Activated naive CD4-positive, alpha-beta T cell treated with anti-CD3 and anti-CD28 coated beads, Interleukin-2, amount 10 ng/mL, durations not matched to agents 7 days and 5 days (primary cell): ENCODE measurements around the gene PACRG.

ENCODE experiments used
- CTCF ChIA-PET: fragments of 350-600 bp; sonication (Branson Sonifier 250); formaldehyde crosslinking; loops from one replicate; lab custom pipeline; 2021; ENCODE audit warnings: antibody characterized with exemption; lab: Charles Lee
- DNase-seq: peaks from one replicate; pipeline ENCODE4 v3.0.0-alpha.2; 2020
- H3K27ac Mint-ChIP-seq: one replicate; pipeline ENCODE4 v1.8.0; 2021; ENCODE audit warnings: mild to moderate bottlenecking, moderate library complexity, mixed read lengths
- H3K27me3 Mint-ChIP-seq: one replicate; pipeline ENCODE4 v1.8.0; 2021; ENCODE audit warnings: mild to moderate bottlenecking, mixed read lengths
- H3K36me3 Mint-ChIP-seq: one replicate; pipeline ENCODE4 v1.8.0; 2021; ENCODE audit warnings: mixed read lengths
- H3K4me1 Mint-ChIP-seq: one replicate; pipeline ENCODE4 v1.8.0; 2021; ENCODE audit warnings: mixed read lengths
- H3K4me3 Mint-ChIP-seq: one replicate; pipeline ENCODE4 v1.8.0; 2021; ENCODE audit warnings: mild to moderate bottlenecking, moderate library complexity, mixed read lengths
- H3K9me3 Mint-ChIP-seq: one replicate; pipeline ENCODE4 v1.8.0; 2021; ENCODE audit warnings: mixed read lengths

The PACRG gene

GRCh38 chr6:162778603-162779002, 50.8 kb downstream of the PACRG start:
- Mint-ChIP-seq H3K9me3 (peaks cover 2% of the 10 kb centered on the region), H3K4me1 (no peaks in the 10 kb centered on the region), H3K27ac (no peak overlapping the region), H3K4me3 (no peak overlapping the region), H3K27me3 (no peaks in the 10 kb centered on the region), H3K36me3 (no peaks in the 10 kb centered on the region)
- DNase-seq = no peak
- CTCF ChIA-PET = no interaction called here

- Mint-ChIP-seq H3K4me3 (no peak overlapping the region), H3K27ac (no peak overlapping the region), H3K9me3 (peaks cover 3% of the 10 kb centered on the region), H3K36me3 (no peaks in the 10 kb centered on the region), H3K27me3 (no peaks in the 10 kb centered on the region), H3K4me1 (no peaks in the 10 kb centered on the region)
- CTCF ChIA-PET = no interaction called here
- DNase-seq = no peak
These were observed 58.0 kb downstream of the PACRG start for GRCh38 chr6:162785632-162786242.

DNA sequence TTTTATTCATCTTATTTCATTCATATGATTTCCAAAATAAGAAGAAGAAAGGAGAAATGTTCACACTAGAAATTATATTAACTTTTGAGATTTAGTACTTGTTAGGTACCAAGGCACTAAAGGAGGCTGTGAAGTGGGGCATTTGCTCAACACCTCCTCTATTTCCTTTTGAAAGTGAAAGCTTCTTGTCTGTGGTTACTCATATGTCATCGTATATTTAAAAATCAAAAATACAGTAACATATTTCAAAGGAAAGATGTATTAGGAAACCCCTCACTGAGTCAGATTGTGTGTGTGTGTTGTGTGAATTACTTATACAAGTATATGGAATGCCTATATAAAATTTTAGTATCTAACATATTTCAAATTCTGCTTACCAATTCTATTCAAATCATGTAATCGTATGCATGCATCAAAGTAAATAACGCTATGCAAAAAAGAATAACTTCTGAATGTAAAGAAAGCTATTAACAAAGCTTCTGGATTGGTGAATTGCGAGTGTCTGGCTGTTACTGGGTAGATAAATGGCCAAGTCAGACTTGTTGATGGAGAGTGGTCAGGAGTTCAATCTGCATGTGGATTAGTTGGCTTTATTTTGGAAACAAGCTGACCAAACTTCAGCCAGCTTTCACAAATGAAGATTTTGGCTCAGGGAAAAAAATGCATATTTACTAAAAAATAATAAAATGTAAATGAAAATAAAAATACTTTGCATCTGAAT, 70.9 kb downstream of the PACRG start:
- CTCF ChIA-PET = no interaction called here
- H3K4me1 Mint-ChIP-seq = peaks cover 10% of the 10 kb centered on the region
- H3K36me3 Mint-ChIP-seq = no peaks in the 10 kb centered on the region
- DNase-seq = no peak
- H3K9me3 Mint-ChIP-seq = peaks cover 1% of the 10 kb centered on the region
- H3K27ac Mint-ChIP-seq = no peak overlapping the region
- H3K27me3 Mint-ChIP-seq = no peaks in the 10 kb centered on the region
- H3K4me3 Mint-ChIP-seq = no peak overlapping the region

DNA sequence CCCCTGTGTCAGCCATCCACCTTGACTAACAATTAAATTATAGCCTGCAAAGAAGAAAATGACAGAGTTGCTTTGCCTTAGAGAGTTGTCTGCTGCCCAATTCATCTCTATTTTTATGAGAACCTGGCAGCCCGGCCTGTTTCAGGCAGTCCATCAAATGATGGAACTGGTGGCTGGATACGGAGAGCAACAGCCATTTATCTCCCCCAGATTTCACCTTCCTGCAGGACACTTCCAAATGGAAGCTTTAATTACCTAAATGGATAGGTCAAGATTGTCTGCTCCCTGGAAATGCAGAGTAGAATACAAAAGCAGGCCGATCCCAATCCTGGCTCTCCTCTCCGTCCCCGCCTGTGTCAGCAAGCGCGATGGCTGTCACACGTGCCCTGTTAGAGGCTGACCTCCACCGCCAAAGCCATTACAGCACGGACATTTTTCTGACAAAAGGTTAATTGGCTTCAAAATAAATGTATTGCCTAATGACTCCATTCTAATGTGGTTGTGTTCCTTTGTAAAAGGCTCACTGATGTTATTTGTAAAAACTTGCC, 86.7 kb downstream of the PACRG start:
- no peak overlapping the region for H3K27ac Mint-ChIP-seq
- H3K36me3 Mint-ChIP-seq = no peaks in the 10 kb centered on the region
- CTCF ChIA-PET = no interaction called here
- H3K4me1 Mint-ChIP-seq = no peaks in the 10 kb centered on the region
- H3K27me3 Mint-ChIP-seq = no peaks in the 10 kb centered on the region
- no peak overlapping the region for H3K4me3 Mint-ChIP-seq
- H3K9me3 Mint-ChIP-seq = no peaks in the 10 kb centered on the region
- DNase-seq = no peak

- Mint-ChIP-seq H3K4me3 (no peak overlapping the region), H3K9me3 (no peaks in the 10 kb centered on the region), H3K4me1 (no peaks in the 10 kb centered on the region), H3K27me3 (no peaks in the 10 kb centered on the region), H3K36me3 (no peaks in the 10 kb centered on the region), H3K27ac (no peak overlapping the region)
- no peak for DNase-seq
- CTCF ChIA-PET = no interaction called here
These were observed 89.4 kb downstream of the PACRG start for GRCh38 chr6:162817196-162817595.

DNA sequence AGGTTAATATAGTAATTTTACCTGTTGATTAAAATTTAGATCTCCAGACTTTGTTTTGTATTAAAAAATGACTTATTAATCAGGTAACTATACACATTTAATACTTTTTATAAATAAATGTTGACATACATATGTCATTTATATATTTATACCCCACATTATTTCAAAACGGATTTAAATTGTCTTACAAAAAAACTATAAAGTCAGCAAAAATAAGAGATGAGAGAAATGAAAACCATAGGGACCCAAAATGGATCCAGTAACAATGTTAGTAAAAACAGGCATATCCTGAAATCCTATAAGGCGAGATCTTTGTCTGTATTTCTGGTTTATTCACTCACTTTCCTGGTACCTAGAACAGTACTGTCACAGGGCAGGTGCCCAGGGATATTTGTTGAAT, 91.5 kb downstream of the PACRG start:
- Mint-ChIP-seq H3K9me3 (peaks cover under 1% of the 10 kb centered on the region), H3K27ac (no peak overlapping the region), H3K36me3 (no peaks in the 10 kb centered on the region), H3K27me3 (no peaks in the 10 kb centered on the region), H3K4me1 (no peaks in the 10 kb centered on the region), H3K4me3 (no peak overlapping the region)
- CTCF ChIA-PET = no interaction called here
- no peak for DNase-seq

- H3K36me3 Mint-ChIP-seq = no peaks in the 10 kb centered on the region
- no peaks in the 10 kb centered on the region for H3K27me3 Mint-ChIP-seq
- CTCF ChIA-PET = no interaction called here
- H3K27ac Mint-ChIP-seq = no peak overlapping the region
- peaks cover 2% of the 10 kb centered on the region for H3K9me3 Mint-ChIP-seq
- no peak overlapping the region for H3K4me3 Mint-ChIP-seq
- no peaks in the 10 kb centered on the region for H3K4me1 Mint-ChIP-seq
- no peak for DNase-seq
These were observed 93.3 kb downstream of the PACRG start for GRCh38 chr6:162821102-162821501.

DNA sequence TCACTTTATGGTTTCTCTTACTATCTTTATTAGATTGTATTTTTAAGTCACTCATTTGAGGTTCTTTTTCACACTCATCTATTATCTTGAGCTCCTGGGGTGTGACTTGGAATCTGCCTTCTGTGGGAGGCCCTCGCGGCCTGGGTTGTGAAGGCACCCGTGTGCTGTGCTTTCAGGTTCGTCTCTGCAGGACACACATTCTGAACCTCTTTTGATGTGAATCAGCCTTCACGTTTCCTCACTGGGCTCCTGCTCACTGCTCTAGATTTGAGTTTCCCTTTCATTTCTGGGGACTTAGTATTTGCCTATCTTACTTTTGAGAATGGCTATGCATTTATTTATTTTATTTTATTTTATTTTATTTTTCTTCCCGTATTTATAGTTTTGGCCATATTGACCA, 97.8 kb downstream of the PACRG start:
- H3K27ac Mint-ChIP-seq = no peak overlapping the region
- no peaks in the 10 kb centered on the region for H3K36me3 Mint-ChIP-seq
- H3K27me3 Mint-ChIP-seq = no peaks in the 10 kb centered on the region
- H3K4me3 Mint-ChIP-seq = no peak overlapping the region
- H3K9me3 Mint-ChIP-seq = peaks cover 2% of the 10 kb centered on the region
- CTCF ChIA-PET = no interaction called here
- no peak for DNase-seq
- peaks cover 11% of the 10 kb centered on the region for H3K4me1 Mint-ChIP-seq

- Mint-ChIP-seq H3K36me3 (no peaks in the 10 kb centered on the region), H3K27me3 (no peaks in the 10 kb centered on the region), H3K27ac (no peak overlapping the region), H3K4me1 (peaks cover 11% of the 10 kb centered on the region), H3K9me3 (peaks cover 2% of the 10 kb centered on the region), H3K4me3 (no peak overlapping the region)
- CTCF ChIA-PET = no interaction called here
- no peak for DNase-seq
These were observed 101.4 kb downstream of the PACRG start for GRCh38 chr6:162829013-162829742.

DNA sequence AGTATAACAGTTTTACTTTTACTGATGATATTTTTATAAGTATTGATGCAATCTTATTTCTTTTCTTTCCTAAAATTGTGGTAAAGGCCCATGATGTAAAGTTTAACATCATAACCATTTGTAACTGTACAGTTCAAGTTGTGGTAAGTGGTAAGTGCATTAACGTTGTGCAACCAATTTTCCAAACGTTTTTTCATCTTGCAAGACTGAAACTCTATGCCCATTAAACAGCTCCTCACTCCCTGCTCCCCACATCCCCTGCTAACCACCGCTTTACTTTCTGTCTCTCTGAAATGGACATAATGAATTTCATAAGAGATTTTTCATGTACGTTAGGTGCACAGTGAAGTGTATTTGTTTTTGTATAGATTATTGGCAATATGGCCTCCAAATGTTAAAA, 106.0 kb downstream of the PACRG start:
- Mint-ChIP-seq H3K4me3 (no peak overlapping the region), H3K4me1 (peaks cover 11% of the 10 kb centered on the region), H3K27ac (no peak overlapping the region), H3K27me3 (no peaks in the 10 kb centered on the region), H3K9me3 (no peaks in the 10 kb centered on the region), H3K36me3 (no peaks in the 10 kb centered on the region)
- no peak for DNase-seq
- CTCF ChIA-PET = no interaction called here

- CTCF ChIA-PET = interaction anchor here (0.6 kb wide), 1 partner anchor 867 kb away, joined by 3 read pairs; no protein-coding TSS in a partner anchor
- Mint-ChIP-seq H3K9me3 (no peaks in the 10 kb centered on the region), H3K4me1 (no peaks in the 10 kb centered on the region), H3K4me3 (no peak overlapping the region), H3K27ac (no peak overlapping the region), H3K36me3 (no peaks in the 10 kb centered on the region), H3K27me3 (no peaks in the 10 kb centered on the region)
- no peak for DNase-seq
These were observed 118.2 kb downstream of the PACRG start for GRCh38 chr6:162845972-162846371.

GRCh38 chr6:162846723-162847122, 118.9 kb downstream of the PACRG start:
- CTCF ChIA-PET = interaction anchor here (0.6 kb wide), 1 partner anchor 868 kb away, joined by 3 read pairs; no protein-coding TSS in a partner anchor
- Mint-ChIP-seq H3K4me1 (no peaks in the 10 kb centered on the region), H3K27ac (no peak overlapping the region)

GRCh38 chr6:162849269-162849668, 121.5 kb downstream of the PACRG start:
- Mint-ChIP-seq H3K27ac (no peak overlapping the region), H3K27me3 (no peaks in the 10 kb centered on the region), H3K4me3 (no peak overlapping the region), H3K36me3 (no peaks in the 10 kb centered on the region), H3K9me3 (no peaks in the 10 kb centered on the region), H3K4me1 (no peaks in the 10 kb centered on the region)
- no peak for DNase-seq
- CTCF ChIA-PET = no interaction called here

More at GRCh38 chr6:162846723-162847122, 118.9 kb downstream of the PACRG start:
- Mint-ChIP-seq H3K9me3 (no peaks in the 10 kb centered on the region), H3K4me3 (no peak overlapping the region), H3K27me3 (no peaks in the 10 kb centered on the region), H3K36me3 (no peaks in the 10 kb centered on the region)
- DNase-seq = no peak

GRCh38 chr6:162852192-162852591, 124.4 kb downstream of the PACRG start:
- no peaks in the 10 kb centered on the region for H3K27me3 Mint-ChIP-seq
- no peak overlapping the region for H3K4me3 Mint-ChIP-seq
- DNase-seq = no peak
- H3K36me3 Mint-ChIP-seq = no peaks in the 10 kb centered on the region
- H3K4me1 Mint-ChIP-seq = no peaks in the 10 kb centered on the region
- H3K9me3 Mint-ChIP-seq = no peaks in the 10 kb centered on the region
- no peak overlapping the region for H3K27ac Mint-ChIP-seq
- CTCF ChIA-PET = no interaction called here
